ENCODE data around the gene LAYN. TPM values are rescaled to one million over a fixed set of nuclear protein-coding genes. Genes with fewer than 3 reads are reported as not detected.

Gene LAYN, protein sequence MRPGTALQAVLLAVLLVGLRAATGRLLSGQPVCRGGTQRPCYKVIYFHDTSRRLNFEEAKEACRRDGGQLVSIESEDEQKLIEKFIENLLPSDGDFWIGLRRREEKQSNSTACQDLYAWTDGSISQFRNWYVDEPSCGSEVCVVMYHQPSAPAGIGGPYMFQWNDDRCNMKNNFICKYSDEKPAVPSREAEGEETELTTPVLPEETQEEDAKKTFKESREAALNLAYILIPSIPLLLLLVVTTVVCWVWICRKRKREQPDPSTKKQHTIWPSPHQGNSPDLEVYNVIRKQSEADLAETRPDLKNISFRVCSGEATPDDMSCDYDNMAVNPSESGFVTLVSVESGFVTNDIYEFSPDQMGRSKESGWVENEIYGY
- polyA plus RNA-seq (2013, experiment 1 of 2), result 27.0 TPM
- 21.9 TPM for polyA plus RNA-seq (2013, experiment 2 of 2)

DNA sequence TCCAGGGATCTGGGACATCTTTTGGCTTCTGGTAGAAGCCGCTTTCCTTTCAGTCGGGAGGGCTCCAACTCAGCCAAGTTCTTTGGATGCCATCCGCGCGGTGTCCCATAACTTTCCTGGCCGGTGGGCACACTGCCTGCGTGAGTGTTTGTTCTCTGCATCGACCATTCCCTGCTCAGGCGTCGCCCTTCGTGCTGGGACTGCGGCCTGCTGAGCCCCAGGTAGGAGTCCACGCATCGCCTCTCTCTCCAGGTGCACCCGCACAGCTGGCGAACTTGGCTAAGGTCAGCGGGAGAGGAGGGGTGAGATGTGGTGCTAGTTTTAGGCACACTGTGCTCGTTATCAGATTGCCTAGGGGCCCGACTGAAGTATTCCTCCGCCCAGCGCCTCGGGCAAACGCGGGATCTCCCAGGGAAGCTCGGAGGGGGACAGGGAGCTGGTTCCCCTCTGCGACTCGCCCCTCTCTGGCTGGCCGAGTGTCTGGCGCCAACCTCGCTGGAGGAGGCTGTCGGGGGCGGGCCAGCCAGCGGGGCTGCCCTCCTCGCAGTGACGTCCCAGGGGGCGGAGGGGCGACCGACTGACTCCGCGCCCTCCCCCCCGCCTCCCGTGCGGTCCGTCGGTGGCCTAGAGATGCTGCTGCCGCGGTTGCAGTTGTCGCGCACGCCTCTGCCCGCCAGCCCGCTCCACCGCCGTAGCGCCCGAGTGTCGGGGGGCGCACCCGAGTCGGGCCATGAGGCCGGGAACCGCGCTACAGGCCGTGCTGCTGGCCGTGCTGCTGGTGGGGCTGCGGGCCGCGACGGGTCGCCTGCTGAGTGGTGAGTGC, at the start of gene LAYN:
LAYN (plus strand) TSS at position 607 of the 823 bp plus-strand sequence; CDS start at position 731, 124 bp downstream.
- H3K9me3 ChIP-seq (ENCODE audit: control insufficient read depth, low read length), result peaks cover 8% of the 10 kb centered on the region
- peaks cover 15% of the 10 kb centered on the region for H3K36me3 ChIP-seq (ENCODE audit: control insufficient read depth, insufficient read depth, low read length)
- H3K4me1 ChIP-seq (ENCODE audit: control insufficient read depth, insufficient read depth, low read length, poor library complexity, severe bottlenecking), result peaks cover 20% of the 10 kb centered on the region
- H3K4me3 ChIP-seq (ENCODE audit: extremely low read depth, insufficient read depth, low read length, poor library complexity, severe bottlenecking), result peak within 1 kb of the TSS; percentile 60
- 5 to 6% methylated on average over 64 to 67 of the region's 70 CpGs for WGBS, 2 experiments (ENCODE audit: insufficient coverage in 2 of 2)
- H3K27ac ChIP-seq (ENCODE audit: low read depth, low read length, severe bottlenecking), result peak within 1 kb of the TSS; percentile 58

DNA sequence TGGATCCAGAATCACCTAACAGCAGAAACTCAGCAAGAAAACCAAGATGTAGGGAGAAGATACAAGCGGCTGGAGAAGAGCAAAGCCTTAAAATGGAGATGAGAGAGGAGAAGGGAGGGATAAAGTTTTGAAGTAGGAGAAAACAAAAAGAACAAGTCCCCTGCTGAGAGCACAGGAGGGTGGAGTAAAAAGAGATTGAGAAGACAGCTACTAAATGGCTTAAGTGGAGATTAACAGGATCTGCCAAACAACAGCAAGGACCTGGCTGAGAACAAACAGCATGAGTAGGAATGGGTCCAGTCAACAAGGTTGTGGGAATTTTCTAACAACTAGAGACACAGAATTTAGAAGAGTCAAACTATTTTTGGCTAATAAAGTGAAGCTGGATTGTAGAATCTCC, 46.5 kb upstream of the LAYN start:
- Histone ChIP-seq H3K27ac (ENCODE audit: low read depth, low read length, severe bottlenecking) (no peak overlapping the region), H3K4me1 (ENCODE audit: control insufficient read depth, insufficient read depth, low read length, poor library complexity, severe bottlenecking) (no peaks in the 10 kb centered on the region), H3K9me3 (ENCODE audit: control insufficient read depth, low read length) (no peaks in the 10 kb centered on the region), H3K36me3 (ENCODE audit: control insufficient read depth, insufficient read depth, low read length) (no peaks in the 10 kb centered on the region), H3K4me3 (ENCODE audit: extremely low read depth, insufficient read depth, low read length, poor library complexity, severe bottlenecking) (no peak overlapping the region)
- WGBS, 2 experiments (ENCODE audit: insufficient coverage in 2 of 2), result 60 to 80% methylated on average over 1 of the region's 1 CpG

DNA sequence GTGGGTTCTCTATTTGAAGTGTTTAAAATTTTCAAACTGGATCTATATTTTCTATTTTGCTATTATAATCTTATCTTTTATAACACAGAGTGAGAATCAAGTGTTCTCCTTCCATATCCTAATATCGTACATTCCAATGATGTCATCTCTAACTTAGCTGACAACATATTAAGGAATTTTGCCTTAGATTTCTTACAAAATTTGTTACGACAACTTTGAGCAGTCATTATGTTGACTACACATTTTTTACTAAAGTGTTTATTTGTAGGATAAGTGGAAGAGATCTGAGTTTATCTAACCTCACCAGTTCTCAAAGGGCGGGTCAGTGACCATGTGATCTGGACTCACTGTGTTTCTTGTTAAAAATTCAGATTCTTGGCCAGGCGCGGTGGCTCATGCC, 41.0 kb upstream of the LAYN start:
- H3K9me3 ChIP-seq (ENCODE audit: control insufficient read depth, low read length), result no peaks in the 10 kb centered on the region
- H3K4me3 ChIP-seq (ENCODE audit: extremely low read depth, insufficient read depth, low read length, poor library complexity, severe bottlenecking), result no peak overlapping the region
- 94 to 100% methylated on average over 1 to 3 of the region's 5 CpGs for WGBS, 2 experiments (ENCODE audit: insufficient coverage in 2 of 2)
- H3K36me3 ChIP-seq (ENCODE audit: control insufficient read depth, insufficient read depth, low read length), result no peaks in the 10 kb centered on the region
- no peaks in the 10 kb centered on the region for H3K4me1 ChIP-seq (ENCODE audit: control insufficient read depth, insufficient read depth, low read length, poor library complexity, severe bottlenecking)
- H3K27ac ChIP-seq (ENCODE audit: low read depth, low read length, severe bottlenecking), result no peak overlapping the region

DNA sequence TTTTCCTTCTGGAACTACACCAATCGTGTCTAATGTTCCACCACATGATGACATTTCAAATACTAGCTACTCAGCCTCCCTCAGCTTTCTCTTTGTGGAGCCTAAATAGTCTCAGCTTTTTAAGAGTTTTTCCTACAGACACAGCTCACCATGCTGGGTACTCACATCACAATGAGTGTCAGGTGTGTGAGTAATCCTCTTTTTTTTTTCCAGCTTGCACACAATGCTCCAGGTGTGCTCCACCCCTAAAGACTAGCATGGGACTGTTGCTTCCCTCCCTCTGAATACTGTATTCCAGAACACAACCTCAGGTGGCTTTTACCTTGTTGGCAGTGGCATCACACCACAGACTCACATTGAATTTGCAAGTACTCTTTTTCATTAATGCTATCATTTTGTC, 40.0 kb upstream of the LAYN start:
- no peaks in the 10 kb centered on the region for H3K4me1 ChIP-seq (ENCODE audit: control insufficient read depth, insufficient read depth, low read length, poor library complexity, severe bottlenecking)
- H3K36me3 ChIP-seq (ENCODE audit: control insufficient read depth, insufficient read depth, low read length), result no peaks in the 10 kb centered on the region
- no peak overlapping the region for H3K27ac ChIP-seq (ENCODE audit: low read depth, low read length, severe bottlenecking)
- H3K9me3 ChIP-seq (ENCODE audit: control insufficient read depth, low read length), result no peaks in the 10 kb centered on the region
- H3K4me3 ChIP-seq (ENCODE audit: extremely low read depth, insufficient read depth, low read length, poor library complexity, severe bottlenecking), result no peak overlapping the region
- 75 to 89% methylated on average over 1 of the region's 1 CpG for WGBS, 2 experiments (ENCODE audit: insufficient coverage in 2 of 2)

DNA sequence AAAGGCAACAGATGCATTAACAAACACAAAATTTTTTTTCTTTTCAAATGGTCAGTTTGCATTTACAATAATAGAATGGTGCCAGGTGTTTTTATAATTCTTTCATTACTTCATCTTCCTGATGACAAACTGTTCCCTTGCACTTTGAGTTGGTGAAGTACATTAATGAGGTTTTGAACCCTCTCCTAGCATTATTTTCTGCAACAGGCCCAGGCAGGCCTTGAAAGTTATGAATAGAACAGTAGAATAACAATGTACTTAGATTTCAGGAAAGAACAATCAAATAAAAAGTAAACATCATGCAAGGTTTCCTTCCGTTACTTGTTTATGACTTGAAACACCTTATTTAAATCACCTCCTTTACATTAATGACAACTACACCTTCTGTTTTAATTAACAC, 37.9 kb upstream of the LAYN start:
- Histone ChIP-seq H3K36me3 (ENCODE audit: control insufficient read depth, insufficient read depth, low read length) (no peaks in the 10 kb centered on the region), H3K27ac (ENCODE audit: low read depth, low read length, severe bottlenecking) (no peak overlapping the region), H3K4me3 (ENCODE audit: extremely low read depth, insufficient read depth, low read length, poor library complexity, severe bottlenecking) (no peak overlapping the region), H3K9me3 (ENCODE audit: control insufficient read depth, low read length) (no peaks in the 10 kb centered on the region), H3K4me1 (ENCODE audit: control insufficient read depth, insufficient read depth, low read length, poor library complexity, severe bottlenecking) (no peaks in the 10 kb centered on the region)
- WGBS, 2 experiments (ENCODE audit: insufficient coverage in 2 of 2), result 100% methylated on average over 1 of the region's 1 CpG; no CpG with 5 or more reads in 1 of the 2 experiments

DNA sequence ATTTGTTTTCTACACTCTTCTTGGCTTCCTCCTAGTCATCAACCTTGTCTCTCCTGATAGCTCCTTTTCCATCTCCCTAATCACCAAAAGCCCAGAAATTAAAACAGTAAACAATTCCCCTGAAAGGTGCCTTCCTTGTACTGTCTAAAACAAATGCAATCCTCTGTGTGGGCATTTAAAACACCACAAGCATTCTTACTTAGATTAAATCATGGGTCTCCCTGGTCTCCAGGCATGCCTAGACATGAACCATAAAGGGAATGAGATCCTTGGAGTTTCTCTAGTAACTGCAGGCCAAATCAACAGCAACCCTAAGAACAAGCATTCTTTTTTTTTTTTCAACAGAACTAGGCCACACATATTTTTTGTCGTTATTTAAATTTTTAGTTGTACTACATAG, 30.2 kb upstream of the LAYN start:
- Histone ChIP-seq H3K27ac (ENCODE audit: low read depth, low read length, severe bottlenecking) (no peak overlapping the region), H3K9me3 (ENCODE audit: control insufficient read depth, low read length) (no peaks in the 10 kb centered on the region), H3K36me3 (ENCODE audit: control insufficient read depth, insufficient read depth, low read length) (no peaks in the 10 kb centered on the region), H3K4me3 (ENCODE audit: extremely low read depth, insufficient read depth, low read length, poor library complexity, severe bottlenecking) (no peak overlapping the region), H3K4me1 (ENCODE audit: control insufficient read depth, insufficient read depth, low read length, poor library complexity, severe bottlenecking) (peaks cover 10% of the 10 kb centered on the region)
- WGBS, 2 experiments (ENCODE audit: insufficient coverage in 2 of 2), result no CpG with 5 or more reads among the region's 1 CpG

DNA sequence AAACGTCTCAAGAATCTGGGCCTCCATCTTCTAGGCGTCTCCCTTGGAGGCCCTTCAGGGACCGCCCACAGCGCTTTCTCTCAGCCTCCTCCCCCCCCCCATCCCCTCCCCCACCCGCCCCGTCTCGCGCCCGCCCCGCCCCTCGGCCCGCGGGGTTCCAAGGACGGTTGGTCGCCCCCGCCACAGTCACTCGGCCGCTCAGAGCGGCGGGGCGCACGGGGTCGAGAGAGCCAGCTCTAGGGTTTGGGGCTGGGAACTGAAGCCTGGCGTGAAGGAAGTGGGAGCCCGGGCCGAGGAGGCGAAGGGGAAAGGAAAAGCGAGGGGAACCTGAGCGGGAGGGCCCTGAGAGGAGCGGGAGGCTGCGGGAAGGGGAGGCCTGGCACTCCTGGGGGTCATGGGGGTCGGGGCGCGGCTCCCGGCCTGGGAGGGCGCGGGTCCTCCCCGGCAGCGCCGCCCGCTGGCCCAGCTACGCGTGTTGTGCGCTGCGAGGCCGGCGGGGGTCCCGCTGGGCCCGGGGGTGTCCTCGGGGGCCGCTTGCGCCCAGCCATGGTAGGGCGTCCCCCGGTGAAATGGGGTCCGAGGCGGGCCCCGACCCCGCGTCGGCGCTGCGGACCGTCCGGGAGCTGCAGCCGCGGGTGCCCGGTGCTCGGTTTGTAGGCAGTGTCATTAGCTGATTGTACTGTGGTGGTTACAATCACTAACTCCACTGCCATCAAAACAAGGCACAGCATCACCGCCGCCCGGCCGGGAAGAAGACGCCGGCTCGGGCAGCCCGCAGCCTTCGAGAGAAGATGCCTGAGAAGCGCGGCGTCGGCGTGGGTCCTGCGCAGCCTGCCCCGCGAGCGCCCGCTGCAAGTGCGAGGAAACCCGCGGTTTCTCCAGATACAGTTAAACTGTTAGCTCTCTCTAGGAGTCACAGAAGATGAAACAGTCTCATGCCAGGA, 28.0 kb upstream of the LAYN start, which contains the start of gene BTG4:
BTG4 (minus strand) TSS at position 91 of the 944 bp plus-strand sequence. CDS start 13,610 bp downstream, outside the sequence.
- H3K36me3 ChIP-seq (ENCODE audit: control insufficient read depth, insufficient read depth, low read length), result no peaks in the 10 kb centered on the region
- H3K4me1 ChIP-seq (ENCODE audit: control insufficient read depth, insufficient read depth, low read length, poor library complexity, severe bottlenecking), result peaks cover 16% of the 10 kb centered on the region
- no peak within 1 kb of the TSS for H3K27ac ChIP-seq (ENCODE audit: low read depth, low read length, severe bottlenecking)
- 1 to 4% methylated on average over 29 to 53 of the region's 90 CpGs for WGBS, 2 experiments (ENCODE audit: insufficient coverage in 2 of 2)
- peak within 1 kb of the TSS; percentile 45 for H3K4me3 ChIP-seq (ENCODE audit: extremely low read depth, insufficient read depth, low read length, poor library complexity, severe bottlenecking)
- H3K9me3 ChIP-seq (ENCODE audit: control insufficient read depth, low read length), result no peaks in the 10 kb centered on the region

DNA sequence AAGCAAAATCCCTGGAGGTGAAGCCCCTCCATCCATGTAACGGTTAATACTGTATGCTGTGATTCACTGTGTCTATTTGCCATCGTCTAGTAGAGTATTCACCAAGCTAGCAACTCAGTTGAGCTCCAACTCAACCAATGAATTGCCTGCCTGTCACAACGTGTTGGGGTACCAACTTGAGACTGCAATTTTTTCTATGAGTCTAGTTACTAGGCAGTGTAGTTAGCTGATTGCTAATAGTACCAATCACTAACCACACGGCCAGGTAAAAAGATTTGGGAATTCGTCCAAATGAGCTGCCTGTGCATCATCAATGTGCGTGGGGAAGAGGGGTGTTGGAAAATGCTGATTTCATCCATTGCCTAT, 27.3 kb upstream of the LAYN start:
- Histone ChIP-seq H3K4me1 (ENCODE audit: control insufficient read depth, insufficient read depth, low read length, poor library complexity, severe bottlenecking) (peaks cover 16% of the 10 kb centered on the region), H3K27ac (ENCODE audit: low read depth, low read length, severe bottlenecking) (no peak overlapping the region), H3K9me3 (ENCODE audit: control insufficient read depth, low read length) (no peaks in the 10 kb centered on the region), H3K36me3 (ENCODE audit: control insufficient read depth, insufficient read depth, low read length) (no peaks in the 10 kb centered on the region), H3K4me3 (ENCODE audit: extremely low read depth, insufficient read depth, low read length, poor library complexity, severe bottlenecking) (peak overlapping the region; percentile 45)
- 0 to 6% methylated on average over 1 to 2 of the region's 6 CpGs for WGBS, 2 experiments (ENCODE audit: insufficient coverage in 2 of 2)

DNA sequence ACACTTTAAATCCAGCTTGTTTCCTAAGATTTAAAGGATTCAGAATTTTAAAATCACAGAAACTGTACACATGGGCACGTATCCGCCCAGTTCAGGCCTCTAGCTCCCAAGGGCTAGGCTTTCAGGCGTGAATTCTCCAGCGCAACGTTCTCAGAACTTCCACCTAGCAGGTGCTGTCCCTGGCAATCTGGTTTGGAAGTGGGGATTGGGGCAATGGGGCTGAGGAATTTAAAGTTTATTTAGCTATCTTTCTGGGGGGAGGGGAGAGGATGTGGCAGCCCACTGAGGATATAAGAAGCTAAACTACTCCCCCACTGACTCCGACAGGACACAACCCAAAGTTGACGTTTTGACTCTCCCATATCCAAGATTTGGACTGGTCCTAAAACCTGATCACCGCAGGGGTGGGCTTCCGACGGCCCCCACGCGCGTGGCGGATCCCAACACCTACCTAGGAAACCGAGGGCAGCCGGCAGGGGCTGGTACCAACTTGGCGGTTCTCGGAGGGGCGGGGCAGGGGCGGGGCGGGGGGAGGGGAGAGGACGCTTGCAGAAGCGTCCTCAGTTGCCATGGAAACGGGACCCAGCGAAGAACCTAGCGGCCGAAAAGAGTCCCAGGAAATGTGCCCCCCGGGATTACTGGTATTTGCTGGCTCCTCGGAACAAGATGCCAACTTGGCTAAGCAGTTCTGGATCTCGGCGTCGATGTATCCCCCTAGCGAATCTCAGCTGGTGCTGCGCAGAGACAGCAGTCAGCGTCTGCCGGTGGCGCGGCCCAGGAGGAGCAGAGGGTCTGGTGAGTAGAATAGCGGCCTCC, 26.1 kb upstream of the LAYN start, which contains the start of gene HOATZ:
HOATZ (plus strand) TSS at position 563 of the 816 bp plus-strand sequence; CDS start at position 570, 7 bp downstream.
- Histone ChIP-seq H3K36me3 (ENCODE audit: control insufficient read depth, insufficient read depth, low read length) (no peaks in the 10 kb centered on the region), H3K4me1 (ENCODE audit: control insufficient read depth, insufficient read depth, low read length, poor library complexity, severe bottlenecking) (peaks cover 19% of the 10 kb centered on the region), H3K4me3 (ENCODE audit: extremely low read depth, insufficient read depth, low read length, poor library complexity, severe bottlenecking) (peak within 1 kb of the TSS; percentile 20), H3K9me3 (ENCODE audit: control insufficient read depth, low read length) (no peaks in the 10 kb centered on the region), H3K27ac (ENCODE audit: low read depth, low read length, severe bottlenecking) (no peak within 1 kb of the TSS)
- 13 to 16% methylated on average over 21 to 29 of the region's 39 CpGs for WGBS, 2 experiments (ENCODE audit: insufficient coverage in 2 of 2)

Data from mesodermal cell (in vitro differentiated cells).